Thoracic aorta endothelial cell (primary cell): ENCODE measurements around the gene MAPT. TPM values are rescaled to one million over a fixed set of nuclear protein-coding genes. Genes with fewer than 3 reads are reported as not detected.

ENCODE experiments used
- small RNA-seq: library from RNA; depleted of rRNA; stranded (forward); fragments of <200 nt; gene quantifications from one replicate; pipeline ENCODE3, GENCODE V24; 2012
- total RNA-seq: library from RNA; depleted of rRNA; stranded (reverse); fragments of >200 nt; gene quantifications from 2 replicates; pipeline ENCODE4 v1.2.3, GENCODE V29; 2012

Gene MAPT
- total RNA-seq: 0.07 and 0.27 TPM in 2 replicates

GRCh38 chr17:45894022-45894784 lies at the start of gene MAPT:
Gene MAPT (plus strand): TSS chr17:45894554. CDS start chr17:45962338, 67,784 bp downstream.

GRCh38 chr17:45844695-45845375 lies 49.5 kb upstream of the MAPT start, which contains the start of gene SPPL2C:
Gene SPPL2C (plus strand): TSS chr17:45844881. CDS start chr17:45844907, 26 bp downstream.

DNA sequence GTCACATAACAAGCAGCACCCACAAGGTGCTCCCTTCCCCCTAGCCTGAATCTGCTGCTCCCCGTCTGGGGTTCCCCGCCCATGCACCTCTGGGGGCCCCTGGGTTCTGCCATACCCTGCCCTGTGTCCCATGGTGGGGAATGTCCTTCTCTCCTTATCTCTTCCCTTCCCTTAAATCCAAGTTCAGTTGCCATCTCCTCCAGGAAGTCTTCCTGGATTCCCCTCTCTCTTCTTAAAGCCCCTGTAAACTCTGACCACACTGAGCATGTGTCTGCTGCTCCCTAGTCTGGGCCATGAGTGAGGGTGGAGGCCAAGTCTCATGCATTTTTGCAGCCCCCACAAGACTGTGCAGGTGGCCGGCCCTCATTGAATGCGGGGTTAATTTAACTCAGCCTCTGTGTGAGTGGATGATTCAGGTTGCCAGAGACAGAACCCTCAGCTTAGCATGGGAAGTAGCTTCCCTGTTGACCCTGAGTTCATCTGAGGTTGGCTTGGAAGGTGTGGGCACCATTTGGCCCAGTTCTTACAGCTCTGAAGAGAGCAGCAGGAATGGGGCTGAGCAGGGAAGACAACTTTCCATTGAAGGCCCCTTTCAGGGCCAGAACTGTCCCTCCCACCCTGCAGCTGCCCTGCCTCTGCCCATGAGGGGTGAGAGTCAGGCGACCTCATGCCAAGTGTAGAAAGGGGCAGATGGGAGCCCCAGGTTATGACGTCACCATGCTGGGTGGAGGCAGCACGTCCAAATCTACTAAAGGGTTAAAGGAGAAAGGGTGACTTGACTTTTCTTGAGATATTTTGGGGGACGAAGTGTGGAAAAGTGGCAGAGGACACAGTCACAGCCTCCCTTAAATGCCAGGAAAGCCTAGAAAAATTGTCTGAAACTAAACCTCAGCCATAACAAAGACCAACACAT lies 104.9 kb downstream of the MAPT start, which contains the start of gene STH:
STH (plus strand) TSS at position 264 of the 913 bp plus-strand sequence; CDS start at position 294, 30 bp downstream.

Small RNA genes within 50 kb of the gene (small RNA-seq; reads per million reads assigned to genes)
- gene RF00017: not detected

Other genes starting within 250 kb of the MAPT start
- gene CRHR1, start 110.2 kb upstream of the MAPT start, total RNA-seq: not detected in 2 replicates
- not detected in 2 replicates for gene SPPL2C, start 49.7 kb upstream of the MAPT start, total RNA-seq
- not detected in 2 replicates for gene STH, start 104.7 kb downstream of the MAPT start, total RNA-seq